Spleen (tissue), 11 donors: Measurements from ENCODE around the gene PRKACG. TPM values are rescaled to one million over a fixed set of nuclear protein-coding genes. Genes with fewer than 3 reads are reported as not detected.

Source experiments
- DNase-seq: peaks from one replicate; pipeline ENCODE4 v3.0.0-alpha.2; 2020
- H3K27ac ChIP-seq, 8 donors: fragments of 200-600 bp; sonication (generic) in 7 of 8; 1 replicate in 4 of 8; 2 replicates in 4 of 8; pipeline versions ENCODE4 v1.5.0 to v1.8.0; 2016 to 2021; ENCODE audit warnings: inconsistent platforms in 4 of 8, mild to moderate bottlenecking in 4 of 8, moderate library complexity in 1 of 8
- H3K27me3 ChIP-seq, 7 donors: fragments of 200-600 bp; sonication (generic) in 6 of 7; replicated peaks in 1 of 7; 1 replicate in 4 of 7; 2 replicates in 3 of 7; pipeline versions ENCODE4 v1.5.0 to v1.8.0; 2016 to 2021; ENCODE audit warnings: inconsistent platforms in 3 of 7, mild to moderate bottlenecking in 1 of 7
- H3K36me3 ChIP-seq, 6 donors: fragments of 200-600 bp; sonication (generic) in 5 of 6; 1 replicate in 4 of 6; 2 replicates in 2 of 6; pipeline versions ENCODE4 v1.5.0 to v1.8.0; 2016 to 2021; ENCODE audit warnings: inconsistent platforms in 2 of 6
- H3K4me1 ChIP-seq, 6 donors: fragments of 200-600 bp; sonication (generic) in 5 of 6; 1 replicate in 3 of 6; 2 replicates in 3 of 6; pipeline versions ENCODE4 v1.5.0 to v1.8.0; 2016 to 2021; ENCODE audit warnings: inconsistent platforms in 3 of 6
- H3K4me3 ChIP-seq, 8 donors: fragments of 200-600 bp; sonication (generic) in 7 of 8; 1 replicate in 4 of 8; 2 replicates in 4 of 8; pipeline versions ENCODE4 v1.5.0 to v1.8.0; 2016 to 2021; ENCODE audit warnings: inconsistent platforms in 4 of 8, mild to moderate bottlenecking in 4 of 8, moderate library complexity in 2 of 8
- H3K9me3 ChIP-seq, 8 donors: fragments of 200-600 bp; sonication (generic) in 7 of 8; 1 replicate in 4 of 8; 2 replicates in 4 of 8; pipeline versions ENCODE4 v1.5.0 to v1.8.0; 2016 to 2021; ENCODE audit warnings: inconsistent platforms in 4 of 8
- POLR2A ChIP-seq, 3 donors: fragments of 450-650 bp; IDR thresholded peaks; one replicate each; pipeline ENCODE4 v1.5.1; 2017; ENCODE audit warnings: antibody characterized with exemption in 3 of 3, mild to moderate bottlenecking in 1 of 3
- POLR2AphosphoS5 ChIP-seq, 3 donors: sonication (generic); formaldehyde crosslinking; IDR thresholded peaks; one replicate each; pipeline ENCODE4 v1.5.1; 2017; ENCODE audit warnings: antibody characterized with exemption in 3 of 3
- WGBS, 5 donors: extraction: QIAGEN DNeasy Blood & Tissue Kit in 3 of 5; methylation state at CpG; one replicate each; pipeline versions ENCODE4 v1.1.5 to v1.1.7; 2013 to 2018; 5-methylcytosine and 5-hydroxymethylcytosine counted together
- intact Hi-C: fragments of 100-400 bp; cut with DNase I; formaldehyde crosslinking; loops from one replicate; pipeline ENCODE4 v1.15.0; 2023; ENCODE audit warnings: low total_unique reads
- polyA plus RNA-seq, 3 donors: library from polyadenylated mRNA; stranded (reverse); fragments of 200-250 nt; gene quantifications; one replicate each; pipeline ENCODE4 v1.2.1, GENCODE V29; 2013
- total RNA-seq, 7 donors: library from RNA; depleted of rRNA in 3 of 7; stranded (reverse); fragments of >200 nt in 3 of 7; fragmentation: NEBNext Ultra II Directional in 4 of 7; extraction: Animal tissue kit (Norgen Biotek cat#: 25700) in 4 of 7; gene quantifications; one replicate each; pipeline versions ENCODE4 v1.1.0 to v1.2.1, GENCODE V29; 2016 to 2021
- TF ChIP-seq, protein P1 (sequence below), 11 experiments: fragments of 200-600 bp in 7 of 11; fragments of 450-650 bp in 4 of 11; sonication (generic) in 4 of 11; IDR thresholded peaks in 8 of 11; conservative IDR thresholded peaks in 3 of 11; 1 replicate in 7 of 11; 2 replicates in 4 of 11; pipeline versions ENCODE4 v1.4.0 to v1.8.0; 2016 to 2021; ENCODE audit warnings: antibody characterized with exemption in 11 of 11, inconsistent platforms in 4 of 11, mild to moderate bottlenecking in 1 of 11
- donor health status: healthy with polysubstance abuse.
- donor health status: DM: no; HTN: no; CAD: no; lungs with moderate emphysema.
- donor health status: DM: no; HTN: no; CAD: no.
- donor health status: Bipolar disorder and iron deficiency.
- donor health status: healthy.
- donor health status: DM: no; HTN: no; CAD: no.
- donor health status: DM: yes; HTN: yes; CAD: no.

The PRKACG gene
- total and polyA plus RNA-seq, 10 donors: not detected

DNA sequence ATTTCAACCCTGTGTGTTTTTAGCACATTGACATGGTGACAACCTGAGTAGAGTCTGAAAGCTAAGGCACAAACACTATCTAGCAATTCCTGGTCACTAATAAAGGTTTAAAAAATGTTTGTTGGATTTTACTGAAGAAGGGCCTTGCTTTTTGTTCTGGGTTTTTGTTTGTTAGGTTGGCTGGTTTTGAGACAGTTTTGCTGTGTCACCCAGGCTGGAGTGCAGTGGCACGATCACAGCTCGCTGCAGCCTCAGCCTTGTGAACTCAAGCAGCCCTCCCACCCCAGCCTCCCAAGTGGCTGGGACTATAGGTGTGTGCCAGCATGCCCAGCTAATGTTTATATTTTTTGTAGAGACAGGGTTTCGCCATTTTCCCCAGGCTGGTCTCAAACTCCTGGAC, 39.0 kb downstream of the PRKACG start:
- no peak for DNase-seq
- peak overlapping the region in 2 of 8 donors; percentile 10 to 35 for H3K4me3 ChIP-seq
- no peaks in the 10 kb centered on the region for H3K9me3 ChIP-seq
- TF ChIP-seq POLR2AphosphoS5 (IDR thresholded peaks at IDR 0.05) (no peak), POLR2A (IDR thresholded peaks at IDR 0.05) (no peak)
- TF ChIP-seq, protein P1, sequence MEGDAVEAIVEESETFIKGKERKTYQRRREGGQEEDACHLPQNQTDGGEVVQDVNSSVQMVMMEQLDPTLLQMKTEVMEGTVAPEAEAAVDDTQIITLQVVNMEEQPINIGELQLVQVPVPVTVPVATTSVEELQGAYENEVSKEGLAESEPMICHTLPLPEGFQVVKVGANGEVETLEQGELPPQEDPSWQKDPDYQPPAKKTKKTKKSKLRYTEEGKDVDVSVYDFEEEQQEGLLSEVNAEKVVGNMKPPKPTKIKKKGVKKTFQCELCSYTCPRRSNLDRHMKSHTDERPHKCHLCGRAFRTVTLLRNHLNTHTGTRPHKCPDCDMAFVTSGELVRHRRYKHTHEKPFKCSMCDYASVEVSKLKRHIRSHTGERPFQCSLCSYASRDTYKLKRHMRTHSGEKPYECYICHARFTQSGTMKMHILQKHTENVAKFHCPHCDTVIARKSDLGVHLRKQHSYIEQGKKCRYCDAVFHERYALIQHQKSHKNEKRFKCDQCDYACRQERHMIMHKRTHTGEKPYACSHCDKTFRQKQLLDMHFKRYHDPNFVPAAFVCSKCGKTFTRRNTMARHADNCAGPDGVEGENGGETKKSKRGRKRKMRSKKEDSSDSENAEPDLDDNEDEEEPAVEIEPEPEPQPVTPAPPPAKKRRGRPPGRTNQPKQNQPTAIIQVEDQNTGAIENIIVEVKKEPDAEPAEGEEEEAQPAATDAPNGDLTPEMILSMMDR (IDR thresholded peaks at IDR 0.05 in 8 of 11, conservative IDR thresholded peaks at IDR 0.05 in 3 of 11): no peak
- peaks cover 0 to 41% (median 2%) of the 10 kb centered on the region in 6 donors for H3K4me1 ChIP-seq
- WGBS, 5 donors: 62 to 90% (median 80%) methylated on average over 3 of the region's 3 CpGs
- peak overlapping the region in 4 of 8 donors; percentile 54 to 75 (median 61) for H3K27ac ChIP-seq
- intact Hi-C loops: no loop called here
- H3K27me3 ChIP-seq: no peaks in the 10 kb centered on the region
- no peaks in the 10 kb centered on the region for H3K36me3 ChIP-seq

DNA sequence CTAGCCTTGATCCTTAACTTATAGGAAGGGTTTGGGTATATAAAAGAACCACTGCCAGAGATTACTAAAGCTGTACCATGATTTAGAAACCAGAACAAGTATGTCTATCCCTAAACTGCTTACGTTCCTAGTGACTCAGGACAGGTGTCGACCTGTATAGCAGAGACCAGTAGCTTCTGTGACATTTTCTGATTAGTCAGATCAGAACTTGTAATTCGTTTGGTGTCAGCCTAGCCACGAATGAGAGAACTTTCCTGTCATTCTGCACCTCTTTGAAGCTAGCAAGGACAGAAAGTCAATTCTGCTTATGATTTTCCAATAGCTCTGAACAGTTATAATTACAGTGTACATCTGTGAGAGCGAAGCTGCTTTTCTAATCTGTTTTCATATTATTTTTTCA, 39.5 kb downstream of the PRKACG start:
- H3K27ac ChIP-seq: peak overlapping the region in 3 of 8 donors; percentile 54 to 75 (median 61)
- intact Hi-C loops: no loop called here
- no peak for DNase-seq
- 56 to 73% (median 63%) methylated on average over 5 of the region's 5 CpGs for WGBS, 5 donors
- H3K4me3 ChIP-seq: no peak overlapping the region
- peaks cover 0 to 37% (median under 1%) of the 10 kb centered on the region in 6 donors for H3K4me1 ChIP-seq
- TF ChIP-seq, protein P1 (IDR thresholded peaks at IDR 0.05 in 8 of 11, conservative IDR thresholded peaks at IDR 0.05 in 3 of 11): no peak
- no peak for TF ChIP-seq POLR2A (IDR thresholded peaks at IDR 0.05)
- TF ChIP-seq POLR2AphosphoS5 (IDR thresholded peaks at IDR 0.05): no peak
- no peaks in the 10 kb centered on the region for H3K27me3 ChIP-seq
- no peaks in the 10 kb centered on the region for H3K36me3 ChIP-seq
- H3K9me3 ChIP-seq: no peaks in the 10 kb centered on the region

DNA sequence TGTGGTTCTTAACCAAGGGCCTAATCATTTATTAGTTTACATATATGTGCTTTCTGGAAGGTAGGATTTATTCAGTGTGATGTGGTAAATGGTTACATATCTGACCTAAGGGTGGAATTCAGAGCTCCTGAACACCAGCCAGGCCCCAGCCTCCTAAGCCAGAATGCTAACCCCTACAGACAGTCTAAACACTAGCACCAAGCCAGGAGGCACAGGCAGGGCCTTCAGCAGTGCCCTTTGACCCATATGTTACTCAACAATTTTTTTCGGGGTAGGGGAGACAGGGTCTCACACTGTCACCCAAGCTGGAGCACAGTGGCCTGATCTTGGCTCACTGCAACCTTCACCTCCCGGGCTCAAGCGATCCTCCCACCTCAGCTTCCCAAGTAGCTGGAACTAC, 40.3 kb downstream of the PRKACG start:
- Histone ChIP-seq H3K27me3 (no peaks in the 10 kb centered on the region), H3K27ac (no peak overlapping the region), H3K36me3 (no peaks in the 10 kb centered on the region), H3K9me3 (no peaks in the 10 kb centered on the region), H3K4me3 (no peak overlapping the region), H3K4me1 (peaks cover 0 to 29% (median 0%) of the 10 kb centered on the region in 6 donors)
- TF ChIP-seq POLR2A (IDR thresholded peaks at IDR 0.05) (no peak), POLR2AphosphoS5 (IDR thresholded peaks at IDR 0.05) (no peak)
- TF ChIP-seq, protein P1 (IDR thresholded peaks at IDR 0.05 in 8 of 11, conservative IDR thresholded peaks at IDR 0.05 in 3 of 11): no peak
- intact Hi-C loops: no loop called here
- WGBS, 5 donors: 93 to 98% (median 96%) methylated on average over 3 of the region's 3 CpGs
- no peak for DNase-seq

DNA sequence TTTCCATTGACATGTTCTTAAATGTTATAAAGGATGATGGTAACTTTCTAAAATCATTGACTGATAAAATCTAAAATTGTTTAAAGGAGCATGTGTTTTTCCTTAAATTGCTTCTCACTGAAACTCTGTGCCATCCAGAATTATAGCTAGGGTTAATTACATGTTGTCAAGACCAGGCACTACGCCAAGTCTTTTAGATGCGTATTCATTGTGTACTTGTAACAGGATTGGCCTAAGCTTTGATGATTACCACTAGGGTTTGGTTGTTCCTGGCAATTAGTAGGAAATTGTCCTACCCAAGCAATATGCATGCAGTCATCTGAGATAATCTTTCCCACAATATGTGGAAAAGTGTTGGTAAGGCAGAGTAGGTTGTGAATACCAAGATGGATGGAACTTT, 43.8 kb downstream of the PRKACG start:
- Histone ChIP-seq H3K9me3 (no peaks in the 10 kb centered on the region), H3K27me3 (no peaks in the 10 kb centered on the region), H3K4me3 (no peak overlapping the region), H3K36me3 (no peaks in the 10 kb centered on the region), H3K4me1 (peaks cover 0 to 9% (median 2%) of the 10 kb centered on the region in 6 donors), H3K27ac (no peak overlapping the region)
- WGBS, 5 donors: 80 to 92% (median 86%) methylated on average over 2 of the region's 2 CpGs
- TF ChIP-seq, protein P1 (IDR thresholded peaks at IDR 0.05 in 8 of 11, conservative IDR thresholded peaks at IDR 0.05 in 3 of 11): no peak
- TF ChIP-seq POLR2AphosphoS5 (IDR thresholded peaks at IDR 0.05): no peak
- no peak for TF ChIP-seq POLR2A (IDR thresholded peaks at IDR 0.05)
- DNase-seq: no peak
- intact Hi-C loops: no loop called here
